Pancreas (tissue), 10 donors: ENCODE data around the gene ERN1. TPM values are rescaled to one million over a fixed set of nuclear protein-coding genes. Genes with fewer than 3 reads are reported as not detected.

Experiments
- ATAC-seq, 4 donors: fragments of 200-7000 bp; cut with Tn5 transposase; one replicate each; pipeline versions ENCODE4 v1.8.0 to v1.9.1; 2020; ENCODE audit warnings: mild to moderate bottlenecking in 4 of 4, moderate library complexity in 4 of 4
- DNase-seq, 6 donors: peaks; one replicate each; pipeline ENCODE4 v3.0.0-alpha.2; 2020
- FAIRE-seq: peaks from 2 replicates; lab custom pipeline; 2012; peaks lifted over from hg19 to GRCh38; lab: Jason Lieb, UNC
- H3K27ac ChIP-seq, 4 donors: fragments of 200-600 bp; sonication (generic); 1 replicate in 3 of 4; 2 replicates in 1 of 4; pipeline versions ENCODE4 v1.5.0 to v1.8.0; 2020
- H3K27me3 ChIP-seq, 4 donors: fragments of 200-600 bp; one replicate each; pipeline ENCODE4 v1.8.0; 2021
- H3K36me3 ChIP-seq, 3 donors: fragments of 200-600 bp; sonication (generic) in 1 of 3; one replicate each; pipeline versions ENCODE4 v1.5.0 to v1.8.0; 2020 to 2021
- H3K4me1 ChIP-seq, 3 donors: fragments of 200-600 bp; one replicate each; pipeline ENCODE4 v1.8.0; 2021
- H3K4me3 ChIP-seq, 4 donors: fragments of 200-600 bp; sonication (generic) in 2 of 4; one replicate each; pipeline versions ENCODE4 v1.5.0 to v1.8.0; 2020 to 2021
- H3K9me3 ChIP-seq, 4 donors: fragments of 200-600 bp; one replicate each; pipeline ENCODE4 v1.8.0; 2021
- CTCF ChIP-seq, 4 donors: fragments of 200-600 bp; sonication (generic) in 3 of 4; IDR thresholded peaks; one replicate each; pipeline versions ENCODE4 v1.5.0 to v1.8.0; 2021; ENCODE audit warnings: antibody characterized with exemption in 4 of 4
- WGBS, 2 donors: extraction: QIAGEN DNeasy Blood & Tissue Kit; methylation state at CpG; one replicate each; pipeline ENCODE4 v1.1.7; 2013; 5-methylcytosine and 5-hydroxymethylcytosine counted together
- intact Hi-C, 3 donors: fragments of 100-400 bp; cut with DNase I; formaldehyde crosslinking; loops; one replicate each; pipeline versions ENCODE4 v1.11.1 to v1.14.2; 2022
- polyA plus RNA-seq, 2 donors: library from polyadenylated mRNA; stranded (reverse); fragments of 200-250 nt; gene quantifications; one replicate each; pipeline ENCODE4 v1.2.3, GENCODE V29; 2013
- total RNA-seq, 6 donors: library from RNA; stranded (reverse); fragmentation: NEBNext Ultra II Directional in 4 of 6; extraction: Animal tissue kit (Norgen Biotek cat#: 25700) in 4 of 6; gene quantifications; one replicate each; pipeline versions ENCODE4 v1.2.1 to v1.2.4, GENCODE V29; 2021 to 2023
- donor health status: healthy with polysubstance abuse.
- donor health status: DM: no; HTN: no; CAD: no; lungs with moderate emphysema.
- donor health status: DM: no; HTN: no; CAD: no.
- donor health status: control.
- donor health status: control.
- donor health status: Bipolar disorder and iron deficiency.
- donor health status: DM: yes; HTN: yes; CAD: no.
- donor health status: DM: no; HTN: no; CAD: no.
- donor health status: DM: no; HTN: no; CAD: no.
- donor health status: DM: yes; HTN: yes; CAD: no.

The ERN1 gene
- total and polyA plus RNA-seq, 8 donors, result 10.4 to 151 (median 39.1) TPM

- no peak for FAIRE-seq
- Histone ChIP-seq H3K4me1 (peaks cover 40 to 52% (median 50%) of the 10 kb centered on the region in 3 donors), H3K27me3 (no peaks in the 10 kb centered on the region), H3K9me3 (no peaks in the 10 kb centered on the region), H3K4me3 (no peak overlapping the region), H3K27ac (peak overlapping the region in 2 of 4 donors; percentile 97 to 98), H3K36me3 (peaks cover 0 to 3% (median 0%) of the 10 kb centered on the region in 3 donors)
- no peak for TF ChIP-seq CTCF (IDR thresholded peaks at IDR 0.05)
- no peak for ATAC-seq
- intact Hi-C loops, result loop anchor here in 1 of 3 donors (5.0 kb wide), 1 partner anchor 133 kb away; no protein-coding TSS in a partner anchor
- 78 to 84% methylated on average over 6 of the region's 6 CpGs for WGBS, 2 donors
- no peak for DNase-seq
Observed at GRCh38 chr17:64149196-64149595, 19.3 kb upstream of the ERN1 start.

DNA sequence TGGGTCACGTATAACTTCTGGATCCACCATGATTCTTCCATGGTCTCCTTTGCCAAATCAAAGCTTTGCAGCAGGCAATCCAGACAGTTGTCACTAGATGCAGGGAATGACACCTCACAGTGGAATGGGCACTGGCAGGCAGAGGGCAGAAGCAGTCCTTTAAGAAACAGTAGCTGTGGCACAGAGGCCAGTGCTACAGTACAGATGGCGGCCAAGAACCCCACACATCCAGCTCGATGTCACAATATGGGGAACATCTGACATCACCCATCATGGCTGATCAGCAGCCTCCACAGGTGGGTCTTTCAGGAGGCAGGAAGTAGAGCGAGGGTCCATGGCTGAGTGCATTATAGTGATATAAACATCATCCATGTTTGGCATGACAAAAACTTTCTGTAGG lies 18.8 kb upstream of the ERN1 start:
- Histone ChIP-seq H3K9me3 (no peaks in the 10 kb centered on the region), H3K27ac (peak overlapping the region in 3 of 4 donors; percentile 33 to 98 (median 97)), H3K4me3 (no peak overlapping the region), H3K36me3 (peaks cover 0 to 3% (median 0%) of the 10 kb centered on the region in 3 donors), H3K4me1 (peaks cover 40 to 52% (median 45%) of the 10 kb centered on the region in 3 donors), H3K27me3 (no peaks in the 10 kb centered on the region)
- intact Hi-C loops, result loop anchor here in 1 of 3 donors (5.0 kb wide), 1 partner anchor 134 kb away; no protein-coding TSS in a partner anchor
- no peak for TF ChIP-seq CTCF (IDR thresholded peaks at IDR 0.05)
- FAIRE-seq (no peak), ATAC-seq (no peak), DNase-seq (no peak)
- 72 to 83% methylated on average over 4 of the region's 4 CpGs for WGBS, 2 donors

GRCh38 chr17:64148017-64148631 lies 18.2 kb upstream of the ERN1 start:
- TF ChIP-seq CTCF (IDR thresholded peaks at IDR 0.05), result no peak

DNA sequence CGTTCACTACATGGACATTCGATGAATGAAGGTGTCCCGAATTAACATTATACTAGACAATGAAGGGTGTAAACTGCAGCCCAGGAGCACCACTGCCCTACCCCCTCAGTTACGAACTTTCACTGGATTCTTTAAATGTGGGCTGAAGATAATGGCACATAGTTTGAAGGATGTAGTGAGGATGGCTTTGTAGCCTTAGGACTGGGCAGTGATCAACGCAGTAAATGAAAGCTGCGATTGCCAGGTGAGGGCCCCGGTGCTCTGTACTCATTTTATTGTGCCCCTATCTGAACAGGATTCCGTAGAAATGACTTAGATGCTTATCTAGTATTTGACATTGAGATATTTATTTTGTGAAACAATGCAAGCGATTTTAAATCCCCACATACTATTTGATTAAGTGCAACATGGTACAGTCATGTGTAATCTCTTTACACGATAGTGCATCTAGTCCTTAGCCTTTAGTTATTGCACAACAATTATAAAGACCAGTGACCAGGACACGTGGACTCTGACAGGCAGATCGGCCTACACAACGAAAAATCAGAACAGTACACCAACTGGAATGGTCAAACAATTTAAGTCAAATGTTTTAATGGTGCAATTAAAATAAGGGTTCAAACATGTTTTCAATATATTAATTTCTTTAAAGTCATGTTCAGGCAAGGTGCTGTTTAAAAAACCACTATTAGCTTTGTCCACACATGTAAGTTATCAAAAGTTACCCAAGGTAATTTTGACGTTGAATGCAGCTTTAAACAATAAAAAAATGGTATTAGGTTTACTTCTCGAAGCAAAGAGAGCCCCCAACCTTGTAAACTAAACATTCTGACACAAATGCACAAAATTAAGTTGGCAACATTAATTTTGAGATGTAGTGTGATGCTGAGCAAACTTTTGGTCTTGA lies 17.4 kb upstream of the ERN1 start:
- Histone ChIP-seq H3K27me3 (no peaks in the 10 kb centered on the region), H3K36me3 (peaks cover 0 to 3% (median 0%) of the 10 kb centered on the region in 3 donors), H3K4me1 (peaks cover 34 to 45% (median 45%) of the 10 kb centered on the region in 3 donors), H3K9me3 (no peaks in the 10 kb centered on the region), H3K4me3 (peak overlapping the region; percentile 70 to 97 (median 86)), H3K27ac (peak overlapping the region; percentile 93 to 98 (median 96))
- WGBS, 2 donors, result 11 to 16% methylated on average over 15 of the region's 15 CpGs
- FAIRE-seq (no peak), DNase-seq (no peak), ATAC-seq (peak in 2 of 4 donors; percentile 12 to 14)
- intact Hi-C loops, result loop anchor here in 1 of 3 donors (5.0 kb wide), 1 partner anchor 135 kb away; no protein-coding TSS in a partner anchor
- no peak for TF ChIP-seq CTCF (IDR thresholded peaks at IDR 0.05)

More at GRCh38 chr17:64148017-64148631, 18.2 kb upstream of the ERN1 start:
- Histone ChIP-seq H3K4me3 (no peak overlapping the region), H3K9me3 (no peaks in the 10 kb centered on the region), H3K4me1 (peaks cover 40 to 50% (median 45%) of the 10 kb centered on the region in 3 donors), H3K27me3 (no peaks in the 10 kb centered on the region), H3K27ac (peak overlapping the region in 3 of 4 donors; percentile 33 to 98 (median 97)), H3K36me3 (peaks cover 0 to 3% (median 0%) of the 10 kb centered on the region in 3 donors)
- peak in 1 of 4 donors; percentile 13 for ATAC-seq
- FAIRE-seq, result no peak
- 34 to 38% methylated on average over 8 of the region's 8 CpGs for WGBS, 2 donors
- intact Hi-C loops, result loop anchor here in 1 of 3 donors (5.0 kb wide), 1 partner anchor 134 kb away; no protein-coding TSS in a partner anchor
- DNase-seq, result peak in 1 of 6 donors; percentile 36
